Cortex of kidney (tissue), 1 donor: ENCODE results near the gene PLD4.

Source experiments
- DNase-seq: peaks from one replicate; lab custom pipeline; 2025; lab: John Stamatoyannopoulos, UW

PLD4 gene

DNA sequence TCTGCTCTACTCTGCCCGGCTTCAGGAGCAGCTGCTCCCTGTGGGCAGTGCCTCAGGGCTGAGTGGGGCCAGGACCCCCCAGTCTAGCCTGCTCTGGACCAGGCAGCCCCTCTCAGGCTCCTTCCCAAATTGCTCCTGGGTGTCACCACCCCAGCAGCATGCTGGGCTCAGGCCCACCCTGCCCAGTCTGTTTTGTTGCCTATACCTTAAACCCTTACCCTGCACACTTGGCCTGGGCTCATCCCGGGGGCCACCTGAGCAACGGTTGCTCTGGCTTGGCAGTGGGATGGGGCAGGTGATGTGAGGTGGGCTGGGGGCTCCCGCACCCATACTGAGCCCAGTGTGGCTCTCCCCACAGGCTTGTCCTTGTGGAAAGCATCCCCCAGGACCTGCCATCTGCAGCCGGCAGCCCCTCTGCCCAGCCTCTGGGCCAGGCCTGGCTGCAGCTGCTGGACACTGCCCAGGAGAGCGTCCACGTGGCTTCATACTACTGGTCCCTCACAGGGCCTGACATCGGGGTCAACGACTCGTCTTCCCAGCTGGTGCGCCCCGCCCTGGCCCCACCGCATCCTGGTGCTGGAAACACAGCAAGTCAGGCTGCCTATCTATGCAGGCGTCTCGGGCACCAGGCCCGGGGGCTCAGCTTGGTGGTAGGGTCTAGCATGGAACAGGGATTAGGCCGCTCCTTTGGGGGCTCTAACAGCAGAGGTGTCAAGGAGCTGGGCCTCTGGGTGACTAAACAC is 3.9 kb downstream of the PLD4 start:
- no peak for DNase-seq

DNA sequence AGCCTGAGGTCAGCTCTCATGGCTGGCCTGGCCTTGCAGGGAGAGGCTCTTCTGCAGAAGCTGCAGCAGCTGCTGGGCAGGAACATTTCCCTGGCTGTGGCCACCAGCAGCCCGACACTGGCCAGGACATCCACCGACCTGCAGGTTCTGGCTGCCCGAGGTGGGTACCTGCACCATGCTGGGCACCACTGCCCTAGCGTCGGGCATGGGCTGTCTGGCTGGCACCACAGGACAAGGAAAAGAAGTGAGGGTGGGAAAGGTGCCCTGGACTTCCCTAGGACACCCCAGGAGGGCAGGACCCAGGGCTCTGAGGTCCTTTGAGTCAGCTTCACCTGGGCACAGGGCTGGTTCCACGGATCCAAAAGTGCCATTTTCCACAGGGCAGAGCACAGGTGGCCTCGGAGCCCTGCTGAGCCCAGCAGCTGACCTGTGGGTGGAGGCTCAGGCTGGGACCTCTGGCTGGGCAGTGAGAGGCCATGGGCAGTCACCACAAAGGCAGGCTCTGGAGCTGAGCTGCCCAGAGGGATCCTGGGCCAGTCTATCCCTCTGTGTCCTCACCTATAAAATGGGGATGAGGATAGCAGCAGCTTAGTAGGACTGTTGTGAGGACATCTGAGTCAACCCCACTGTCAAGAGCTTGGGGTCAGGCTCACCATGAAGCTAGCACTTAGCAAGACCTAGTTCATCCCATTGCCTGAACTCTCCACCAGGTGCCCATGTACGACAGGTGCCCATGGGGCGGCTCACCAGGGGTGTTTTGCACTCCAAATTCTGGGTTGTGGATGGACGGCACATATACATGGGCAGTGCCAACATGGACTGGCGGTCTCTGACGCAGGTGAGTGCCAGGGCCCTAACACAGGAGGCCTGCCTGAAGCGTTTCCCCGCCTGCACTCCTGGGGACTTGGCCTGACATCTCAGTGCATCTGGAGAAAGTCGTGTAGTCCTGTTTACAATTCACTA is 4.9 kb downstream of the PLD4 start:
- DNase-seq = no peak

DNA sequence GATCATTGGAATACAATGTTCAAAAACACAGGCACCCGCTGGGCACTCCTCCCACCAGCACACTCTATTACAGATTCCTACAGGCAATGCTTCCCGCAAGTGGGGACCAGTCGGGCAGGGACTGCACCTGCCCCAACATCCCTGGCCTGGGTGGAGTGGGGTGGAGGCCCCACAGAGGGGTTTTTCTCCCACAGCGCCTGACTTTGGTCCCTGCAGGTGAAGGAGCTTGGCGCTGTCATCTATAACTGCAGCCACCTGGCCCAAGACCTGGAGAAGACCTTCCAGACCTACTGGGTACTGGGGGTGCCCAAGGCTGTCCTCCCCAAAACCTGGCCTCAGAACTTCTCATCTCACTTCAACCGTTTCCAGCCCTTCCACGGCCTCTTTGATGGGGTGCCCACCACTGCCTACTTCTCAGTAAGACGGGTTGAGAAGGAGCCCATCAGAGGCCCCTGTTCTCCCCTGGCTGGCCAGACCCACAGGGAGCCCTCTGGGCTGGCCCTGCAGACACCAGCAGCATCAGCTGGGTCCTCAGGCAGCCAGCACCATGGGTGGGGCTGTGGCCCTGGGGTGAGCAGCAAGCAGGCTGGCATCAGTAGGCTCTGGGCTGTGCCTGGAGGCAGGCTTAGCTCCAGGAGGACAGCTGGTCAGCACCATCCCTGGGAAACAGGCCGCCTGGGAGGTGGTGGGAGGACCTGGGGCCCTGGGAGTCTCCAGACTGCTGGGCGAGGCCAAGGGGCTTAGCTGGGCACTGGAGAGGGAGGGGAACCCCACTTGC is 6.0 kb downstream of the PLD4 start:
- no peak for DNase-seq

DNA sequence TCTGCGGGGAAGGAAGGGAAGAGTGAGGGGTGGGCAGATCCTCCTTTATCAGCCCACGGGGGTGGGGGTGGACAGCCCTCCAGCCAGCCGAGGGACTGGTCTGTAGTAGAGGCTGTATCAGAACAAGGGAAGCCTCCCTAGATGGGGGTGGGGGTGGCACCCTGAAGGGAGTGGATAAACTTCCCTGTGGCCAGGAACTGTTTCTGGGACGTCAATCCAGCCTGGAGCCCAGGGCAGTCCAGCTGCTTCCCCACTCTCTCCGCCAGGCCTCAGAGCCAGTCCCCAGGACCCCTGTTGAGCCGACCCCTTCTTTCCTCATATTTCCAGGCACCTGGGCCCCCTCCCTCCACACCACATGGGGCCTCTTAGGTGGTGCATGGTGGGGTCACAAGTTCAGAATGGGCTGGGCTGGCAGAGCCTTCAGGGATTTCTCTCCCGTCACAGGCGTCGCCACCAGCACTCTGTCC is 6.7 kb downstream of the PLD4 start:
- DNase-seq = no peak

DNA sequence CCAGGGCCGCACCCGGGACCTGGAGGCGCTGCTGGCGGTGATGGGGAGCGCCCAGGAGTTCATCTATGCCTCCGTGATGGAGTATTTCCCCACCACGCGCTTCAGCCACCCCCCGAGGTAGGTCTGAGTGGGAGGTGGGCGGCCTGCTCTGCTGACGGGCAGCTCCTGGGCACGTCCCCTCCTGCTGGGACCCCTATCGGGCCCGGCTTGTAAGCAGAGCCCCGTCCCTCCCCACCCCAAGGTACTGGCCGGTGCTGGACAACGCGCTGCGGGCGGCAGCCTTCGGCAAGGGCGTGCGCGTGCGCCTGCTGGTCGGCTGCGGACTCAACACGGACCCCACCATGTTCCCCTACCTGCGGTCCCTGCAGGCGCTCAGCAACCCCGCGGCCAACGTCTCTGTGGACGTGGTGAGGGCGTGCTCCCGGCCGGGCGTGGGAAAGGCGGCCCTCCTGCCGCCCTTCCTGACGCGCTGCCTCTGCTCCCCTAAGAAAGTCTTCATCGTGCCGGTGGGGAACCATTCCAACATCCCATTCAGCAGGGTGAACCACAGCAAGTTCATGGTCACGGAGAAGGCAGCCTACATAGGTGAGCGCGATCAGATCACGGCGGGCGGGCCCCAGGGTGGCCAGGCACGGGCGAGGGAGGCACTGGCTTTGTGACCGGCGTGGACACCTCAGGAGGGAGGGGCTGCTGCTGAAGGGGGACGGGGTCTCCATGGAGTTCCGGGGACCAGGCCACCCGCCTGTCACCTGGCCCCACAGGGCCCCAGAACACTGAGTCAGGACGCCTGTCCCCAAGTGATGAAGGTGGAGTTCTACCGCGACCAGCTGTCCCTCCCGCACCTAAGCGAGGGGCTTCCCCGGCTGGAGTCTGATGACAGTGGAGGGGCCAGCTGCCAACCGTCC is 7.3 kb downstream of the PLD4 start:
- DNase-seq = no peak

DNA sequence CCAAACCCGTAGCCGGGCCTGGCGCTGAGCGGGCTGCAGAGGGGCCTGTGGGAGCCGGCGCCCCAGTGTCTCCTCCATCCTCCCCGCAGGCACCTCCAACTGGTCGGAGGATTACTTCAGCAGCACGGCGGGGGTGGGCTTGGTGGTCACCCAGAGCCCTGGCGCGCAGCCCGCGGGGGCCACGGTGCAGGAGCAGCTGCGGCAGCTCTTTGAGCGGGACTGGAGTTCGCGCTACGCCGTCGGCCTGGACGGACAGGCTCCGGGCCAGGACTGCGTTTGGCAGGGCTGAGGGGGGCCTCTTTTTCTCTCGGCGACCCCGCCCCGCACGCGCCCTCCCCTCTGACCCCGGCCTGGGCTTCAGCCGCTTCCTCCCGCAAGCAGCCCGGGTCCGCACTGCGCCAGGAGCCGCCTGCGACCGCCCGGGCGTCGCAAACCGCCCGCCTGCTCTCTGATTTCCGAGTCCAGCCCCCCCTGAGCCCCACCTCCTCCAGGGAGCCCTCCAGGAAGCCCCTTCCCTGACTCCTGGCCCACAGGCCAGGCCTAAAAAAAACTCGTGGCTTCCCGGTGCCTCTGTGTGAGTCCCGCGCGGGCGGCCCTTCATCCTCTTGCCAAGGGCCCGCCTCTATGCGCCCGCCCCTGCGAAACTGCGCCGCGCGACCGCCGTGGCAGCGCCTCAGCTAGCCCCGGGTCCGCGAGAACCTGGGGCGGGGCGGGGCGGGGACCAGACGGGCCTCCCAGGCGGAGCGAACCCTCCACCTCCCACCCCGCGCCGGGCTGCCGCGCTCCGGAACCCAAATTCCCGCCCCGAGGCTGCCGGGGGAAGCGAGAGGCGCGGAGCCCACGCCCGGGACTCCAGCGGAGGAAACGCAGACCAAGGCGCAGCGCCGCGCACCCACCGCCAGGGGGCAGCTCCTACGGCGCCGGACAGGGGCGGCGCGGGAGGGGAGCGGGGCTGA is 8.3 kb downstream of the PLD4 start:
- no peak for DNase-seq

DNA sequence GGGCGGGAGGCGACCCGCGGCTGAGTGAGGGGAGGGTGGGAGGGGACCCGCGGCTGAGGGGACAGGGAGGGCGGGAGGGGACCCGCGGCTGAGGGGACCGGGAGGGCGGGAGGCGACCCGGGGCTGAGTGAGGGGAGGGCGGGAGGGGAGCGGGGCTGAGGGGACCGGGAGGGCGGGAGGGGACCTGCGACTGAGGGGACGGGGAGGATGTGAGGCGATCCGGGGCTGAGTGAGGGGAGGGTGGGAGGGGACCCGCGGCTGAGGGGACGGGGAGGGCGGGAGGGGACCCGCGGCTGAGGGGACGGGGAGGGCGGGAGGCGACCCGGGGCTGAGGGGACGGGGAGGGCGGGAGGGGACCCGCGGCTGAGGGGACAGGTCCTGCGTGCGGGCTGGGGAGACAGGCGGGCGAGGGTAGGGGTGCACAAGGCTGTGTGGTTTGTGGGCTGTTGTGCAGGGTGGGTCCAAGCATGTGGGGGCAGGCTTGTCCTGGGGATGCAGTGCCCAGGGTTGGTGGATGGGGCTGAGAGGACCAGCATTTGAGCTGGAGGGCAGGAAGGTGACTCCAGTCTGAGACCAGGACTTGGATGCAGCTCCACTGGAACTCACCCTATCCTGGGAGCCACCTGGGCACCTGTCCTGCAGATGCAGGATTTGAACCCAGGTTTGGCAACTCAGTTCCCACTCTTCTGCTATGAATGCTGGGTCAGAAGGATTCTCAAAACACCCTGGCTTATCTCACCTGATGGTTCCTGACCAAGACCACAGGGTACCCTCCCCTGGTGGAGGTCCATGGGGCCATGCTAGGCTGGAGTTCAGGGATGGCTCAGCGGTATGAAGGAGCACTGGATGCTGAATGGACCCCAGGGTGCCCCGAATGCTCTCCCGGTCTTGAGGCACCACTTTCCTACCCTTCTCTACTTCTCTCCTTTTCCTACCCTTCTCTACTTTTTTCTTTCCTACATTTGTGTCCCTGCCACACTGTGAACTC is 9.4 kb downstream of the PLD4 start:
- DNase-seq = no peak

DNA sequence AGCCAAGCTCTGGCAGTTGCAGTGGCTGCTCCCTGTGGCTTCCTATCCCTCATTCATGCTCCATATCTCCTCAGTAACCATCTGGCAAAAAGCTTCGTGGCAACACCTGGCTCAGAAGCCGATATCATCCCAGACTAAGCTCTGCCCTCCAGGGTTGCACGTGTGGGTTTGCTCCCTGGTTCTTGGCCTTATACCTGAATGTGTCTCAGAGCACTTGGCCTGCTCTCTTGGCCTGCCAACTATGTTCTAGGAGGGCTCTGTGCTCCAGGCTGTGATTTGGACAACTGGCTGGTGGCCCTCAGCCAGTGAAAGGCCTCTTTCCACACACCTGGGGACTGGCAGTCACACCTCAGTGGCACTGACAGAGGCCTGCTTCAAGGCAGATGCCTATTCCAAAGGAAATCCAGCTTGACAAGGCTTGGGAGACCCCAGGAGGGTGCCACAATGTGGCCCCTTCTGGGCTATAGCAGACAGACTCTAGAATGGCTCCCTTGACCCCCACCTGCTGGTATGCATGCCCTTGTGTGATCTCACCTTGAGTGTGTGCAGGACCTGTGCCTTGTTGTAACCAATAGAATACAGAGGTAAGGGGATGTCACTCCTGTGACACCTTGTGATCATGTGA is 10.5 kb downstream of the PLD4 start:
- DNase-seq = no peak

DNA sequence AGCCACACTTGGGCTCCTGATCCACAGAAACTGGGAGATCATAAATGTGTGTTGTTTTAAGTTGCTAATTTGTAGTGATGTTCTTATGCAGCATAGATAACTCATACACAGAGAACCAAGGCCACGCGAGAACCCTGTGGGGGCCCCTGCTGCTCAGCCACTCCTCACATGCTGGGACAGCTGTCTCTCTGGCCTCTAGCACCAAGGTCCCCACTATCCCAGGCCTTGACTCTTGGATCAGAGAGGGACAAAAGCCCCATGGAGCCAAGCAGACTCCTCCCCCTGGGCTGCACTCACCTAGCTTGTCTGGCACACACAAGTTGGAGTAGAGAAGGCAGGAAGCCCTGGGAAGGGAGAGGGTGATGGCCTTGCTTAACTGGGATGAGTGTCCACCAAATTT is 11.3 kb downstream of the PLD4 start:
- no peak for DNase-seq

DNA sequence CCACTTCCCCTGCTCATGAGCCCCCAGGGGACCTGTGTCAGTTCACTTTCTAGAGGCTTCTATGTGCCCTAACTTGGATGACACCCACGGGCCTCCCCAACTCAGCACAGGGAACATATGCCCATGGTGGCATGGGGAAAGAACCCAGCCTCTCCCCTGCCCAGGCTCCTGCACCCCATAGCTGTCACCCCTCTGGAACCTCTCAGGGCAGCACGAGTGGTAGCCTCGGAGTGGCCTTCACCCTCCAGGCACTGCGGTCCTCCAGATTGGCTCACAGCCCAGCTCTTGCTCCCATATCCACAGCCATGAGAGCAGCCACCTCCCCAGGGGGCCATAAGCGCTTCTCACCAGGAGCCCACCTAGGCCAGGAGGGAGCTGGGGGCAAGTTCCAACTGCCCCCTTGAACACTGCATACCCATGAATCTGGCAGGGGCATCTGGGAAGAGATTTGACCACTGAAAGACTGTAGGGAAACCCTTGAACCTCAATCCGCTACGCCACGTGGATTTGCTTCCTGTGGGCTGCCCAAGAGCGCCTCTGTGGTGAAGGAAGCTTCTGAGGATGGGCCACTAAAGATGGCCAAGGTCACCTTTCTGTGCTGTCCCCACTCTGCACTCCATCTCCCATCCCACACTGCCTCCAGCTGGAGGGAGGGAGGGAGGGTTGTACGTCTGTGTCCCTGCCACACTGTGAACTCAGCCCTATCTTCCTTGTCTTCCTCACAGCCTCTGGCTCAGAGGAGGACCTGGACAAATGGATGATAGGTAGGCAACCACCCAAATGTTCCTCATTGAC is 11.9 kb downstream of the PLD4 start:
- DNase-seq = no peak

DNA sequence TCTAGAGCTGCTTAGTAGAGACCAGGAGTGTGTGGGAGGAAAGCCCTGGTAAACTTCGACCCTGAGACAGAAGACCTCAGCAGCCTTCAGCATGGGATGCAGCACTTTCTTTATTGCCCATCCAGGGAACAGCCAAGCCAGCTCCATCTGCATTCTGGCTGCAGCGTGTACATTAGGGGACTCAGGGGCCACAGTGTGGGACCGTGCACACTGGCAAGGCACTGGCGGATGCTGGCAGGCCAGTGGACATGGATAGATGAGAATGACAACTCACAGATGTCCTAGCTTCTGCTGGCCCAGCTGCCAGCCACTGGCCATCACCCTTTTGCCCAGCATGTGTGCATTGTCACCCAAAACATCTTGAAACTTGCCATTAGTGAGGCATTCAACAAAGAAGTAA is 12.5 kb downstream of the PLD4 start:
- DNase-seq = no peak

DNA sequence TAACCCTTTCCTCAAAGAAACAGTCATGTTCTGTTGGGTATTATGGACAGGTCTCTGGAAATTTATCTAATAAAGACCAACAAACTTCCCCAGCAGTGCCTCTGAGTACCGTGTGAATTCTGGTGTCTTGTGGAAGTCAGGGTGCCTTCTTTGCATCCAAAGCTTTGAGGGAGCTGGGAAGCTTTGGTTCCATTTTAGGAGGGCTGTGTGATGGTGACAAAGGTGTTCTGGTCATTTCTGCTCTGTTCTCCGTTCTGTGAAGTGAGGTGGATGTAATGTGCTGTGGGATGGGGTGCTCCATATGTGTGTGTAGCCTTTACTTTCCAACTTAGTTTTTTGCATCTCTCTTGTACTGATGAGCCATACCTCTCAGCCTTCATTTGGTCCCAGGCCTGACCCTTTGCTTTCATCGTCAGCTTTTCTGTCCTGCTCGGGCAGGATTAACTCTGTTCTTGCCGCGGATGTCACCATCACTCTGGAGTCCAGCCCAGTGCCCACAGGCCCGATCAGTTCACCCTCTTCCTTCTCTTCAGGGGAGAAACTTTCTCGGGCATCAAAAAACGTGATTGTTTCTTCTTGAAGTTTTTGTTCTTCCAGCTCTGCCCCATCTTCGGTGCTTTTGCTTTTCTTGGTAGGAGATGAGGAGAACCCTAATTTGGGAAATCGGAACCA is 13.2 kb downstream of the PLD4 start:
- no peak for DNase-seq

DNA sequence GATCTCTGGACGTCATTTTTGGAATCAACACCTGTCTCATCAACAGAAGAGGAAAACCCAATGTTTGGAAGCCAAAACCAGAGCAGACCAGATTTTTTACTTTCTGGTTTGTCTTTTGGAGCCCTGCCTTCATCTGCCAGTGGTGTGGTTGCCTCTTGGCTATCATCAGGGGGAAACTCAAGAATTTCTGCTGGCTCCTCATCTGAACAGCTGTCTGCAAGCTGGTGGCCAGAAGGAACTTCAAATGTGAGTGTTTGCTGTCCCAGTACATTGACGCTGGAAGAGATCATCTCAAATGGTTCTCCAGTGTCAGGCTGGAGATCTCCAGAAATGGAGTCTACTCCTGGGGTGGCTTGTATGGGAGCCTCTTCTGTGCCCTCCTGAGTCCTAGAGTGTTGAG is 13.8 kb downstream of the PLD4 start:
- no peak for DNase-seq

DNA sequence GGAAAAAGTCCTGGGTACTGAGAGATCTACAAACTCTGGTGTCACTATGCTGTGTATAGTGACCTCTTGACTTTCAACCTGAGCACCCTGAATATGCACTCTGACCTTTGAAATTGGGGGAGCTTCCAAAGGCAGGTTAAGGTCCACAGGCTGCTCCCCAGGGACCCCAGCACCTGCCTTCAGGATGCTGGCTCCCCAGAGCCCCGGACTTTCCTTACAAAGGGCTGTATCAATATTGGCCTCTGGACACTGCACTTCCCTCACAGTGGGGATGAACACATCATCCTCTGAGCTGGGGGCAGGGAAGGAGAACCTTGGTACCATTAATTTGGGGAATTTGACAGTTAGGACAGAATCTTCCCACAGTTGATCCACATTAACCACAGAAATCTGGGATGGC is 14.3 kb downstream of the PLD4 start:
- no peak for DNase-seq

DNA sequence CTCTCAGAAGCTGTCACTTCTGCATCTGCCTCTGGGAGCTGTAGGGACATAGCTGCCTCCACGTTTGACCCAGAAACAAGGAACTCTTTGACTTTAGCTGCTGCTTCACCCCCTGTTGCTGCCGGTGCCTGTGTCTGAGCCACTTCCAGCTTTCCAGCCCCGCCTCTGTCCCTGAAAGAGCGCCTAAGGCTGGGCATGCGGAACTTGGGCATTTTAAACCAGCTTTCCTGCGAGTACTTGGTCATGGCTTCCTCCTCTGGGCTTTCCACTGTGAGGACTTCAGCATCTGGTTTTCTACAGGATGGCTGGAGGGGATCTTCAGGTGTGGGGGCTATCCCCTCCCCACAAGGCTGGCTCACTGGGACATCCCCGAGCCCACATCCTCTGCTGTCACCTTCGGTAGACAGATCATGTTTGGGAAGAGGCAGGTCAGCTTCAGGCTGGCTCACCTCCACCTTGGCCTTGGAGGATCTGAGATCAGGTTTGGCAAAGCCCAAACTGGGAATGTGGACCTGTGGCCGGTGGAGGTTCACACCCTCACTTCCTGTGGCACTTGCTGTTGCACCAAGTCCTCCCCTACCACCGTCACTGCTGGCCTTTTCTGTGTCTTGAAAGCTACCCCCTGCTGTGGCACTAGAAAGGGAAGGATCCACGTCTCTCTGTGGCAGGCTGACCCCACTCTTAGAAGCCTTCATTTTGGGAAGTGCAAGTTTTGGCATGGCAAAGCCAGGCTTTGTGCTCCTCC is 15.2 kb downstream of the PLD4 start:
- no peak for DNase-seq

DNA sequence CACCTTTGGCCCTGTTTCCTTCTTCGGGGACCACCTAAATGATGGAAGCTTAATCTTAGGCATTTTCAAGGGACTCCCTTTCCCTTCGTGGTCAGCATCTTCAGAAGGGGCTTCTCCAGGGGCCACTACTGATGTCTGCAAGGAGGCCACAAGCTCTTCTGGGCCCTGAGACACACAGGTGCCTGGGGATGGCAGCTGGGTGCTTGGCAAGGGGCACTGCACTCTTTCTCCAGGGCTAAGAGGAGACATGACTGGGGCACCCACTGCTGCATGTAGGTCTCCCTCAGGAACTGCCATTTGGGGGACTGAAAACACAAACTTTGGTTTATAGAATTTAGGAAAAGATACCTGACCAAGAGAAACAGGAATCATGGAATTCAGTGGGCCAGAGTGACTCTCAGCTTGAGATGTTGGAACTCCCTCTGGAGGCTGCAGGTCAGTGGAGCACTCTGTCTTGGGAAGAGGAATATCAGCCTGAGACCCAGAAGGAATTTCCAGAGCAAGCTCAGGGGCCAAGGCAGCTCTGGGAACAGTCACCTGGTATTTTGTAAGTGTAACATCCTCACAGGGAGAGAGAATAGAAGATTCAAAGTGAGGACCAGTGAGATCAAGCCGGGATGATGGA is 16.0 kb downstream of the PLD4 start:
- DNase-seq = no peak
